Measurements from ENCODE around the gene OR2J2.

GRCh38 chr6:29147074-29147473 is 23.6 kb upstream of the OR2J2 start:
- TF ChIP-seq POLR2A (IDR thresholded peaks at IDR 0.05) (no peak), CTCF (IDR thresholded peaks at IDR 0.05) (no peak), POLR2AphosphoS5 (IDR thresholded peaks at IDR 0.05) (no peak)
